IPS-18c (cell line): ENCODE measurements around the gene BSN.

Experiments used
- H3K4me3 ChIP-seq: 2 replicates; pipeline ENCODE4 v1.7.0; 2013; ENCODE audit warnings: low read depth, mild to moderate bottlenecking, low read length, moderate library complexity; ENCODE audit not compliant: insufficient read depth
- H3K9me3 ChIP-seq: one replicate; pipeline ENCODE4 v1.6.1; 2013; ENCODE audit warnings: mild to moderate bottlenecking, low read length, moderate library complexity; ENCODE audit not compliant: control insufficient read depth, insufficient read depth

The BSN gene

DNA sequence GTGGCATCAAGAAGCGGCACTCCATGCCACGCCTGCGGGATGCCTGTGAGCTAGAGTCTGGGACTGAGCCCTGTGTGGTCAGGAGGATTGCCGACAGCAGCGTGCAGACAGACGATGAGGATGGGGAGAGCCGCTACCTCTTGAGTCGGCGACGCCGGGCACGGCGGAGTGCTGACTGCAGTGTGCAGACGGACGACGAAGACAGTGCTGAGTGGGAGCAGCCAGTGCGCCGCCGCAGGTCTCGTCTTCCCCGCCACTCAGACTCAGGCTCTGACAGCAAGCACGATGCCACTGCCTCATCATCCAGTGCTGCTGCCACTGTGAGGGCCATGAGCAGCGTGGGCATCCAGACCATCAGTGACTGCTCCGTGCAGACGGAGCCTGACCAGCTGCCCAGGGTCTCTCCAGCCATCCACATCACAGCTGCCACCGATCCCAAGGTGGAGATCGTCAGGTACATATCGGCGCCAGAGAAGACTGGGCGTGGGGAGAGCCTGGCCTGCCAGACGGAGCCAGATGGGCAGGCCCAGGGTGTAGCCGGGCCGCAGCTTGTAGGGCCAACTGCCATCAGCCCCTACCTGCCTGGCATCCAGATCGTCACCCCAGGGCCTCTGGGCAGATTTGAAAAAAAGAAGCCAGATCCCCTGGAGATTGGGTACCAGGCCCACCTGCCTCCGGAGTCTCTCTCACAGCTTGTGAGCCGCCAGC lies 103.1 kb downstream of the BSN start:
- H3K4me3 ChIP-seq, result no peak overlapping the region
- no peaks in the 10 kb centered on the region for H3K9me3 ChIP-seq

DNA sequence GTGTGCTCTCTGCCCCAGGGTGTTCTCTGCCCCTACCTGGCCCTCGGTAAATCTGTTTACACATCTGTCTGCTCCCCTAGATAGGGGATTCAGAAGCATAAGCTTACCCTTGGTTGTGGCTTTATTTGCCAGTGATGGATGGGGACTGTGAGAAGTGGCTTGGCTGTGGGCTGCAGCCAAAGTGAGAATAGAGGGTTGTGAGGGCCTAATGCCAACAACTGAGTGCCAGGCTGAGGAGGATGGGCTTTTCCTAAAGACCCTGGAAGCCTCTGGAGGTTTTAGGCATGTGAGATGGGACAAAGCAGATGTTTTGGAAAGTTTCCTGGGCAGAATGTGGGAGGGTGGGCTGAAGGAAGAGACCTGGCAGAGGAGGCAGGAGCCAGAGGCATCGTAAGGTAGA lies 104.4 kb downstream of the BSN start:
- no peak overlapping the region for H3K4me3 ChIP-seq
- H3K9me3 ChIP-seq, result no peaks in the 10 kb centered on the region

DNA sequence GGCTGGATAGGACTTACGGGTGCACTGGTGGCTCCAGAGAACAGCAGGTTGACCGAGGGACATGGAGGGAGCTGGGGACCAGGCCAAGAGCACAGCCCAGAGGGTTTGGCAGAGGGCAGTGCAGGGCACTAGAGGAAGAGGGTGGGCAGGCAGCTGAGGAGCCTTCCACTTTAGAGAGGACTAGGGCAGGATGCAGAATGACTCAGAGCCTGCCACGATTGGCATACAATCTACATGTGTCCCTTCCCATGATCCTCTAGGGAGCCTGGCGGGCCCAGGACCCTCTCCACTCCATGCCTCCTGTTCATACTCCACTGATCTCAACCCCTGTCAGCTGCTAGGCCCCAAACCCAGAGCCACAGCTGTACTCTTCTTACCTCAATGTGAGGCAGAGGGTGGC lies 105.5 kb downstream of the BSN start:
- Histone ChIP-seq H3K4me3 (no peak overlapping the region), H3K9me3 (no peaks in the 10 kb centered on the region)

DNA sequence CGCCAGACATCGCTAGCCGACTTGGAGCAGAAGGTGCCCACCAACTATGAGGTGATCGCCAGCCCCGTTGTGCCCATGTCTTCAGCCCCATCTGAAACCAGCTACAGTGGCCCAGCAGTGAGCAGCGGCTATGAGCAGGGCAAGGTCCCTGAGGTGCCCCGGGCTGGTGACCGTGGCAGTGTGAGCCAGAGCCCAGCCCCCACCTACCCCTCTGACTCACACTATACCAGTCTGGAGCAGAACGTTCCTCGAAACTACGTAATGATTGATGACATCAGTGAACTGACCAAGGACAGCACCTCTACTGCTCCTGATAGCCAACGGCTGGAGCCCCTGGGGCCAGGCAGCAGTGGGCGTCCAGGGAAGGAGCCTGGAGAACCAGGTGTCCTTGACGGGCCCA lies 107.0 kb downstream of the BSN start:
- H3K4me3 ChIP-seq, result no peak overlapping the region
- H3K9me3 ChIP-seq, result no peaks in the 10 kb centered on the region

DNA sequence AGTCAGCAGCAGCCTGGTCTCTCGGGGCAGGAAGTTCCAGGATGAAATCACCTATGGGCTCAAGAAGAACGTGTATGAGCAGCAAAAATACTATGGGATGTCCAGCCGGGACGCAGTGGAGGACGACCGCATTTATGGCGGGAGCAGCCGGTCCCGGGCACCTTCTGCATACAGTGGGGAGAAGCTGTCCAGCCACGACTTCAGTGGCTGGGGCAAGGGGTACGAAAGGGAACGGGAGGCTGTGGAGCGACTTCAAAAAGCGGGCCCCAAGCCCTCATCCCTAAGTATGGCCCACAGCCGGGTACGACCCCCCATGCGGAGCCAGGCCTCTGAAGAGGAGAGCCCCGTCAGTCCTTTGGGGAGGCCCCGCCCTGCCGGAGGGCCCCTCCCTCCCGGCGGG lies 107.7 kb downstream of the BSN start:
- Histone ChIP-seq H3K9me3 (no peaks in the 10 kb centered on the region), H3K4me3 (no peak overlapping the region)

DNA sequence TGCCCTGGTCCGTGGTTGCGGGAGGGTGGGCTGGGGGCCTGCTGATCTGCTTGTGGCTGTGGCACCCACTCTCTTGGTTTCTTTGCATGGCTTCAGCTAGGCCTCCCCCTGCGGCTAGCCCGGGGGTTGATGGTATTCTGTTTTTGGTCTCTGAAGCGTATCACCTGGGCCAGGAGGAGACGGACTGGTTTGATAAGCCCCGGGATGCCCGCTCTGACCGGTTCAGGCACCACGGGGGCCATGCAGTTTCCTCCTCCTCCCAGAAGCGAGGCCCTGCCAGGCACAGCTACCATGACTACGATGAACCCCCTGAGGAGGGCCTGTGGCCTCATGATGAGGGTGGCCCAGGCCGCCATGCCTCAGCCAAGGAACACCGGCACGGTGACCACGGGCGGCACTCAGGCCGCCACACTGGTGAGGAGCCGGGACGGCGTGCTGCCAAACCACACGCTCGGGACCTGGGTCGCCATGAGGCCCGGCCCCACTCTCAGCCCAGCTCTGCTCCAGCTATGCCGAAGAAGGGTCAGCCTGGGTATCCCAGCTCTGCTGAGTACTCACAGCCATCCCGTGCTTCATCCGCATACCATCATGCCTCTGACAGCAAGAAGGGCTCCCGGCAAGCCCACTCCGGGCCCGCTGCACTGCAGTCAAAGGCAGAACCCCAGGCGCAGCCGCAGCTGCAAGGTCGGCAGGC lies 108.6 kb downstream of the BSN start:
- Histone ChIP-seq H3K9me3 (no peaks in the 10 kb centered on the region), H3K4me3 (no peak overlapping the region)

DNA sequence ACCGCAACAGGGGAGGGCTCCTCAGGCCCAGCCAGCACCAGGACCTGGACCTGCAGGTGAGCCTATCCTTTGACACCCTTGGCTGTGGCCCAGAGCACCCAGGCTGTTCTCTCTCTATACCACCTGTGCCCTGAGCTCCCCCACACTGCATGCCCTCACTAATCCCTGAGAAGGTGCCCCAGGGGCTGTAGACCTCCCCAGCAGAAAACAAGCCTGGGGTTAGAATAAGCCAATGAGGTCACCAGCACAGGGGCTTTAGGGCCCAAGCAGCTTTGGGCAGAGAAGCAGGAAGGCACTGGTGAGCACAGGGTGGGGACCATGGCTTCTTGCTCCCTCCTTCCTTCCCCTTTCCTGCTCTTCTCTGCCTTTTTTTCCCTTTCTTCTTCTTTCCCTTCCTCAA lies 109.6 kb downstream of the BSN start:
- Histone ChIP-seq H3K9me3 (no peaks in the 10 kb centered on the region), H3K4me3 (no peak overlapping the region)

DNA sequence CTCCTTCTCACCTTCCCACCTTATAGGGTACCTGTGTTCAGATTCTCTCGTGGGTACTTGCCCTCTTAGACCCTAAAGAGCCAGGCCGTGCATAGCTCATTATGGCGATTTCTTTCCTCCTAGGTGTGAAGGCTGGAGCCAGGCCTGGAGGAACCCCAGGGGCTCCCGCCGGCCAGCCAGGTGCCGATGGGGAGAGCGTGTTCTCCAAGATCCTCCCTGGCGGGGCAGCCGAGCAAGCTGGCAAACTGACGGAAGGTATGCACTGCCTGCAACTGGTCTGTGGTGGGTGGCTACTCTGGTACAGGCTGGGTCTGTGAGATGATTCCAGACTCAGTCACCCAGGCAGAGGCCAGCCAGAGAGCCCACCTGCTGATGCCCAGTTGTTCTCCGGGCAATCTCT lies 110.0 kb downstream of the BSN start:
- no peak overlapping the region for H3K4me3 ChIP-seq
- H3K9me3 ChIP-seq, result no peaks in the 10 kb centered on the region

DNA sequence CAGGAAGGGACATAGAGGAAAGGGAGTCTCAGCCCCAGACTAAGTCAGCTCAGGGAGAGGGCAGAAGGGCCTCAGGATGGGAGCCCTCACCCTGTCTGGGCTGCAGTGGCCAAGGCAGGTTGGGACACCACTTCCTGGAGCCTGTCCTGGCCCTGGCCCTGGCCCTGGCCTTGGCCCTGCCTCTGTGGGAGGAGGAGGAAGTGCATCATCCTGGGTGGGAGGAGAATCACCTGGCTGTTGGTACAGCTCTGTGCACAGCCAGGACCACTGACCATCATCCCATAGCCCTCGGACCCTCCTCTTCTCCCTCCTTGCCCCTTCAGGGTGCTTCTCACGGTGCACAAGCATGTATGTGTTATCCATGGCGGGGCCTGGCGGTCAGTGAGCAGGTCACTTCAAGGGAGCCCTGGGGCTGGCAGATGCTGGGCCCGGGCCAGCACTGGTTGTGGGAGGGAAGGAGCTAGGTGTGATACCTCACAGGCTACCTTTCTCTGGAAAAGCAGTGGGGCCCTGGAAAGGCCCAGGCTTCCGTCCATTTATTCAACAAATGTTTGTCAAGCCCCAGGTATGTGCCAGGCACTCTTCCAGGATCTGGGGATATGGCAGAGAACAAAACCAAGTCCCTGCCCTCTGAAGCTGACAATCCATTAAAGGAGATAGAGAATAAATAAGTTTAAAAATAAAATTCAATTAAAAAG lies 111.7 kb downstream of the BSN start:
- Histone ChIP-seq H3K9me3 (no peaks in the 10 kb centered on the region), H3K4me3 (no peak overlapping the region)

DNA sequence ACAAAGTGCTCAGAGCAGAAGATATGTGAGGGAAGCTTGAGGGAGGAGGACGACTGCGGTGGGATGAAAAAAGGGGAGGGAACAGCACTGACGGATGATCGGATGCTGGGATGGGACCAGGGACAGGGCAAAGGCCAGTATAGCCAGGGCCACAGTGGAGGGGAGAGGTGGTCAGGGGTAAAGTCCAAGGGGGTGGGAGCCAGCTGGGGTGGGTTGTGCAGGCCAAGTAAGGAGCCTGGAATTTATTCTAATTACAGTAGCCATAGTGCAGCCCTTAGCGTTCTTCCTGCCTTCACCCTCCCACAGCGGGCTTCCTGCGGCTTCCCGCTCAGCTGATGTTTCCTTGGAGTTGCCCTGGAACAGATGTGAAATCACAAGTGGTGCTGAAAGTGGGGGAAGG lies 112.3 kb downstream of the BSN start:
- Histone ChIP-seq H3K4me3 (no peak overlapping the region), H3K9me3 (no peaks in the 10 kb centered on the region)

DNA sequence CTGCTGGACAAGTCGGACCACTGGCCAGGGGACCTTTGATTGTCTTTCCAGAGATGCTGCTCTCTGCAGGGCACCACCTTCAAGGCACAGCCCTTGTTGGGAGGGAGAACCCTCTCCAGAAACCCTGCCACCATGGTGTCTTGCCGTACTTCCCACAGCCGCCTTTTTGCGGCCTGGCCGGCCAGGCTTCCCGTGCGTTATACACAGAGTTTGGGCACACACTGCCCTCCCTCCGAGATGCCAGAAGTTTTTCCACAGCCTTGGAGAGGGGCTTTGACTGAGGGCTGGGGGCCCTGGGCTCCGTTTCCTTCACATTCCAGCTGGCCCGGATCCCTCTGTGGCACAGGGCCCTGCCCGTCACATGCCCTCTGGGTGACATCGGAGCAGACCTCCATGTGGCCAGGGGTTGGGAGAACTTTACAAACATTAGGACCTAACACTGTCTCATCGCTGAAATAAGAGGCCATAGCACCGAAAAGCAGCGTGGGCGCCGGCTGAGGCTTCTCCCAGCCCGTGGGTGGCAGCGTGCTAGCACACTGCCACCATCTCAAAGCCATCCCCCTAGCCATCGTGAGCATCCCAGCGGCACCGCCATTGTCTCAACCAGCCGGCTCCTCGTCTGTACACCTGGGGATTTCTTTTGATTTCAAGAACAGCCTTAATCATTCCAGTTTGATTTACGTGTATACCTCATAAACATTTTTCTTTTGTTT lies 113.6 kb downstream of the BSN start:
- Histone ChIP-seq H3K9me3 (no peaks in the 10 kb centered on the region), H3K4me3 (no peak overlapping the region)

DNA sequence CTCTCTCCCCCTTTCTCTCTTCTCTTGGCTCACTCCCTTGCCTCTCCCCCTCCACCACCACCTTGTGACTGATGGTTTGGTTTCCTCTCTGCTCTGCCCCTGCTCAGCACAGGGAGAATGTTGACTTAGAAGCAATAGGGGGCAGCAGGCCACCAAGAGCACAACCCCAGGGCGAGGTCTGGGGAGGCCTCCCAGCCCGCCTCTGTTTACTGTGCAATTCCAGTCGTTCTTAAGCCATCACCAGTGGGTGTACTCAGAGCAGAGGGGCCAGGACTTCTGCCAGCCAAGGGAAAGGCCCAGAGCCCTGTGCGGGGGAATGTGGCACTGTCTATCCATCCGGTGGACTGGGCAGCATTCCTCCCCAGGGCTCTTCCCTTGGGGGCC lies 114.1 kb downstream of the BSN start:
- H3K9me3 ChIP-seq, result no peaks in the 10 kb centered on the region
- no peak overlapping the region for H3K4me3 ChIP-seq

DNA sequence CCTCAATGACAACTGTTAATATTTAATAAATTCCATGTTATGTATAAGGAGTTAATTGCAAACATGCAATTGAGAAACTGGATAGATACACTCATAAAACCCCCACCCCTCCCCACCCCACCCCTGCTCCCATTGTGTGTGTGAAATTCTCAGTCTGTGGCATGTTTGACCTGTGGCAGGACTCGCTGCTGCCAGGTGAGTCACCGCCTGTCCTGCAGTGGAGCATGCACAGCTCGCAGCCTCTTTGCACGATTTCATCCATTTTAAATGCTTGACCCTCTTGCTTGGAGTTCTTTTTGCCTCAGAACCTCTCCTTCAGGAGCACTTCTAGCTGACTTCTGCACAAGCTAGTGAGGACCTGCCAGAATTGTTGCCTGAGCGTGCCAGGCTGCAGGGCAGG lies 114.6 kb downstream of the BSN start:
- Histone ChIP-seq H3K9me3 (no peaks in the 10 kb centered on the region), H3K4me3 (no peak overlapping the region)

DNA sequence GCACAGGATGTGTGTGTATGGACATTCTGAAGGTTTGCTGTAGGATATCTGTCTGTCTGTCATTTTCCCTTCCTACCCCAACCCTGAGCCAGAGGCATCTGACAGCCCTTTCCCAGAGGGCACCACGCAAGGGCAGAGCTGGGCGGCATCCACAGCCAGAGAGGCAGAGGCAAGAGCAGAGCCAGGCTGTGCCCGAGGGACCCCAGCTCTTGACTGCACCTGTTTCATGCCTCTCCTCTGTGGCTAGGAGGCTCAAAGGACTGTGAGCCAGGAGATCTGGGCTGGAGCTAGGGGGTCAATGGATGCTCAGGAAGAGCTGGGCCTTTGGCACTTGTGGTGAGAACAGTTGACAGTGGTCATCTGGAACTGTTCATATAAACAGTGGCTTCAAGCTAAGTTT lies 115.1 kb downstream of the BSN start:
- Histone ChIP-seq H3K9me3 (no peaks in the 10 kb centered on the region), H3K4me3 (no peak overlapping the region)

DNA sequence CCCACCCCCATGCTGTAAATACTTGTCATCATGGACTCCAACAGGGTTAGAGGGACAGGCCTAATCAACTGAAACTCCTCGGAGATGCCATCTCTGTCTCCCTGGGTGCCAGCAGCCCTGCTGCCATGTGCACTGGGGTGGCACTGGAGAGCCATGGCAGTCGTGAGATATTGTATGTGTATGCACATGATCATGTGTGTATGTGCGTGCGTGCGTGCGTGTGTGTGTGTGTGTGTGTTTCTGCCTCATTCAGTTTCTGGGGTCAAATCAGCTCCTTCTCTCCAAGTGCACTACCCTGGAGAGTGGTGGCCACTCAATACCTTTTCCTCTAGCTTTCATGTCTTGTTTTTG lies 116.6 kb downstream of the BSN start:
- no peak overlapping the region for H3K4me3 ChIP-seq
- no peaks in the 10 kb centered on the region for H3K9me3 ChIP-seq

DNA sequence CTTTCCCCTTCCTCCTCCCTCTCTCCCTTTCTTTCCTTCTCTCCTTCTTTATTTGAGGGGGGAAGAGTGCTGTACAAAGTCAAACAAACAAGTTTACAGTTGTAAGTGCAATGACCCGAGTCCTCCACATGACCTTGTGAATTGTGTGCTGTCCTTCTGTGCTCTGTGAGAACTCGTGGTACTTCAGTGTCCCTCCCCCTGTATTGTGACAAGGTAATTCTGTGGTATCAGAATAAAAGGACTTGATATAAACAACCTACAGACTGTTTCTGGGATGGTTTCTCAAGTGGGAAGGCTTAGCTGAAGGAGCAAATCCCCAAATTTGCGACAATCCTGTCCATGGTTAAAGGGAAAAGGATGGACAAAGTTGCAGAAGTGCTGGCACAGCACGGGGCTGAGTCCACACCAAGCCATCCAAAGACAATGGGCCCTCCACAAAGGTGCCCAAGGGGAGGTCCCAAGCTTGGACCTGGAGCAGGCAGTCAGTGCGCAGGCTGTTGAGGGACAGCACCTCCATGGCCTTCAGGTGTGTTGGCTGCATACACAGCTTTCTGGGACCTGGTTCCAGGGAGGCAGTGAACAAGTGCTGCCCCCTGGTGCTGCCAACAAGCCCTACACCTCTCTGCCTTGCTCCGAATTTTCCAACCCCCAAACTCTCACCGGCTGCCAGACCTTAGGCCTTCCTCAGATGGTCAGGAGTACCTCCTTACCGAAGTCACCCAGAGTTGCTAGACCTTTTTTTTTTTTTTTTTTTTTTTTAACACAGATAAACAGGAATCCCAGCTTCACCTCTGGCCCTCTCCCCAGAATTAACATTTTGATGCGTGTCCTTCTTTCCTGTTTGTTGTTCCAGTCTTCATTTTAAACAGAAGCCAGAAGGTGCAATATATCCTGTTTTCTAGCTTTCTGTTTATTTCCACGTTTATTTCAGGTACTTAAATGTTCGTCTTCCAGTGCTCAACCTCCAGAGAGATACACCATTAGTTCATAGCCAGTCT lies 117.3 kb downstream of the BSN start:
- no peak overlapping the region for H3K4me3 ChIP-seq
- H3K9me3 ChIP-seq, result no peaks in the 10 kb centered on the region
